Gastrocnemius medialis (tissue), 4 donors: Measurements from ENCODE around the gene GSTK1.

Experiments used
- CTCF ChIP-seq, 5 experiments: fragments of 450-650 bp in 3 of 5; fragments of 200-600 bp in 2 of 5; sonication (generic) in 2 of 5; IDR thresholded peaks in 4 of 5; conservative IDR thresholded peaks in 1 of 5; 1 replicate in 4 of 5; 2 replicates in 1 of 5; pipeline ENCODE4 v1.5.1; 2016 to 2019; ENCODE audit warnings: antibody characterized with exemption in 5 of 5, mild to moderate bottlenecking in 3 of 5, moderate library complexity in 3 of 5
- POLR2A ChIP-seq, 2 donors: fragments of 450-650 bp; IDR thresholded peaks; one replicate each; pipeline ENCODE4 v1.6.1; 2017; ENCODE audit warnings: antibody characterized with exemption in 2 of 2, mild to moderate bottlenecking in 2 of 2, moderate library complexity in 2 of 2

GRCh38 chr7:143283381-143283780, 20.1 kb downstream of the GSTK1 start:
- TF ChIP-seq CTCF (IDR thresholded peaks at IDR 0.05 in 4 of 5, conservative IDR thresholded peaks at IDR 0.05 in 1 of 5) (no peak), POLR2A (IDR thresholded peaks at IDR 0.05) (no peak)
